Stimulated activated CD4-positive, alpha-beta T cell treated with anti-CD3 and anti-CD28 coated beads, Interleukin-4, amount 100 ng/mL, for 1 hour (primary cell): ENCODE measurements around the gene WDR44.
"Not testable (repeated sequence)": the region's sequence is repeated elsewhere in the genome, so short reads cannot be mapped to it uniquely, and the experiment has no call there.

Experiments used
- DNase-seq: peaks from one replicate; pipeline ENCODE4 v3.0.0-alpha.2; 2020

The WDR44 gene

GRCh38 chrX:118486693-118487092 is 140.8 kb downstream of the WDR44 start:
- not testable (repeated sequence) for DNase-seq

GRCh38 chrX:118493016-118493415 is 147.1 kb downstream of the WDR44 start:
- DNase-seq: no peak

DNA sequence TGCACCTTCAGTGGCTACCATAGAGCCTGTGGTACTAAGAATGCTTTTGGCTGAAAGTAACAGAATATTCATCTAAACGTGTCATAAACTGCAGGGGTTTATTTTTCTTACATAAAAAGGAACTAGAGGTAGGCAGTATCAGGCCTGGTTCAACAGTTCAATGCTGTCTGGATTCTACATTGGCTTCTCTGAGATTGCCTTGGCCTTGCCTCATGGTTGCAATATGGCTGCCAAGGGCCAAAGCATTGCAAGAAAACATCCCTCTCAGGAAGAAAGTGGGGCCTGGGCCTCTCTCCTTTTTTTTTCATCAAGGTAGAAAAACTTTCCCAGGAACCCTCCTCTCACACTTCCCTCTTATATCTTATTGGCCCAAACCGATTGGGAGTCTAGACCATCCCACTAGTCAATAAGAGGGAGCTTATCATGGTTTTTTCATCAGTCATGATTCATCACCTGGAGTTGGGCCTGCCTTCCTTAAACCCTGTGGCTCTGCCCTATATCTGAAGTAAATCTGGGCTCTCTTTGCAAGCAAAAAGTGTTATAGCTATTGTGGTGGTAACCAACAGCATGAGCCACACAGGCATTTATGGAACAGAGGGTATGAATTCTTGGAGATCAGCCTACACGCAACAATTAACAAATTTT is 147.9 kb downstream of the WDR44 start:
- DNase-seq: no peak

DNA sequence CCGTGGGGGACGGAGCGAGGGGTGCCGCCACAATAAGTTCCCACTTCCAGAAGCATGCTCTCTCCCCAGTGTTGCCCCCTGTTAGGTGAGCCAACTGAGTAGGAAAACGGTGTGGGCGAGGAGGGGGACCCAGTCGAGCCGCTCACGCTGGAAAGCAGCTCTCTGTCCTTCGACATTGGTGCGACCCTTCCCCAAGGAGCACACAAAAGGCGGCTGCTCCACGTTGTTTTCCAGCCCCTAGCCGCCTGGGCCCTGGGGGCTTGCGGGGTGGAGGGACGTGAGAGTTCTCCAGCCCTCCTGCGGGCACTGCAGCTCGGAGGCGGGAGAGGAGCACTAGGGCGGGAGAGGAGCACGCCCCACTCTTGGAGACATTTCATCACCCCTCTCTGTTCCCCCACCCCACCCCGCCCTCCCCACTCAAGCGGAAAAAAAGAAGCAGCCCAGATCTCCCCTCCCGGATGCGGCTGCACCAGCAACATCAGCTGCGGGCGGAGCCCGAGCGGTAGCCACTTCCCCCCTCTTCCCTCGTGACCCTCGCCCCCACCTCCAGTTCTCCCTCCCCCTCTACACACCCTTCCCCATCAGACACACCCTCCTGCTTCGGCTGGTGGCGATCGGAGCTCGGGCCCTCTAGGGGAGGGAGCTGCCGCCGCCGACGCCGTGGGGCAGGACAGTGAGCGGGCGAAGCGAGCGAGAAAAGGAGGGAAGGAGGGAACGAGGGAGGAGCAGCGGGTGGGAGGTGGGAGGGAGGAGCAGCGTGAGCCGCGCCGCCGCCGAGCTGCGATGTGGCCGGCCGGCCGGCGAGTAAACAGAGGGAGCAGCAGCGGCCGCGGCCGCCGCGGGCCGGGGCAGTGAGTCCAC is 149.4 kb downstream of the WDR44 start, which contains the start of gene DOCK11:
Gene DOCK11, plus strand, starts transcription at position 755 of the 861 bp plus-strand sequence. CDS start 157 bp downstream, outside the sequence.
- peak; percentile 73 for DNase-seq

DNA sequence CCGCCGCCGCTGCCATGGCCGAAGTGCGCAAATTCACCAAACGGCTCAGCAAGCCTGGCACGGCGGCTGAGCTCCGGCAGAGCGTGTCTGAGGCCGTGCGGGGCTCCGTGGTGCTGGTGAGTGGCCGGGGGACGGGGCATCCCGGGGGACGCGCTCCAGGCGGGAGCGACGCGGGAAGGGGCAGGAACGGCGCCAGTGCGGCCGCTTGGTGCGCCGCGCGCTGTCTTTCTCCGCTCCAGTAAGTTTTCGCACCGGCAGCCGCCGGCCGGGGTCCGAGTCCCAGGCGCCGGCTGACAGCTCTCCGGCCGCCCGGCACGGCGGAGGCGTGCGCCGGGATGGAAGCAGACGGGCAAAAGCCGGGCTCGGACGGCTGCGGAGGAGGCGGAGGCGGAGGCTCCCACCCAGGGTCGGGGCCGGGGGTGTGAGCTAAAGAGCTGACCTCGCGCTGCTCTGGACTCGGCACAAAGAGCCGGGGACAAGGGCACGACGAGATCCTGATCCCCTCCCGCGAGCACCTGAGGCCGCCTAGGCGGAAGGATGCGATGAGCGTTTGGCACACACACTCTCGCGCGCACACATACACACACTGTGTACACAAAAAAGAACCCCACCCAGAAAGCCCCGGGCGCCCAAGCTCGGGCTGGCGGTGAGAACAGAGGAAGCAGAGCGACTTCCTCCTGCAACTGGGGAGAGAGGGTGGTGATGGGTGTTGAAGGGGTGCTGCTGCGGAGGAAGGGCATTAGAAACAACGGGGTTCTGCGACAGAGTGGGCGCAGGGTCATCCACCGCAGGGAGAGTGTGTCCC is 150.3 kb downstream of the WDR44 start:
- peak; percentile 69 for DNase-seq

DNA sequence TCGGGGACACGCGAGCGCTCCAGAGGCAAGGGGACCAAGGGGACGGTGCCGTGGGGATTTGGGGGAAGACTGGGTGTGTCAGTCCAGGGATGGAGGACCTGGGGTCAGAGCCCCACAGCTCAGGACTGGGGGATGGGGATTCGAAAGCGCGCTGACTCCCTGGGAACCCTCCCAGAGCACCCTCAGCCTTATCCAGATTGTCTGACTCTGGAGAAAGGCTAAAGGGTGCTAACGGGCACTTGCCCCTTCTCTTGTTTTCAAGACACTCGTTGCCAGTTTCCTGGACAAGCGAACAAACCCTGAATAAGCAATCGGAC is 150.8 kb downstream of the WDR44 start:
- DNase-seq: no peak

DNA sequence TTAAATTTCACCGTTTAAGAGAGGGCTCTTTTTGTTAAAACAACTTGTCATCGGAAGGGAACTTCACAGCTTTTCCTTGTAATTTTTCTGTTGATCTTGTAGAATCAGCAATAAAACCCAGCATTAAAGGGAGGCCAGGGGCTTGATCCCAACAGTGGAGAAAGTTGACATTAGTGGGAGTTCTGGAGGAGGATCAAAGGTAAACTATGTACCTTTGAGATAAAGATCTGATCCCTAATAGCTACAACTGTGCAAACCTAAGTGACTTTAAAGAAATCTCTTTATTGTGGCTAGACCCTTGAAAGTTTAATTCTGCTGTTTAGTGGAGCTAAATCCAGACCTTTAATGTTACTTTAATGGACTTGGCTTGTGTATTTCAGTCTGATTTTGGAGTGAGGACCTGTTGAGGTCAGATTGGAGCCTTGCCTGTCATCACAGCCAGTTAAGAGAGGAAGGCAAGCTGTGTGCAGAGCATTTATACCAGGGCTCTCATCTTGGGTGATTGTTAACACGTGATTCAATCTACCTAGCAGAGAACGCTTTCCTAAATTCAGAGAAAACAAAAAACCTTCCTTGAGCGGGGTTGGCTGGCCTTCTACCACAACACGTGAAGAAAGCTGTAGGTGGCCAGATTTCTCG is 151.4 kb downstream of the WDR44 start:
- DNase-seq: no peak

DNA sequence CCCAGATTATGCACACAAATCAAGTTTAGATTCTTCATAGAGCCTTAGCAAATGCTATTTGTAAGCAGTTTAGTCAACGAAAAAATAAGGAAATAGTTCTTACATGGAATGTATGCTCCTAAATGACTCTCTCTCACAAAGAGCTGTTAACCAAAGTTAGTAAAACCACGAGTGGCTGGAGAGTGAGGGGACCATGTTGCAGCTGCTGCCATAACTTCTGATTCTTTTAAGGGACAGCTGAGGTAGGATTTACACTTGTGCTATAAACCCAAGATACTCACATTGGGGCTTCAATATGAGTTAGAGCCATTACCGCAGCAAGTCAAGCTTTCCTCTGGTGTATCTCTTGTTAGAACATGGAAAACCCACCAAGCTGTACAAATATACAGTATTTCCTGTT is 152.4 kb downstream of the WDR44 start:
- no peak for DNase-seq

- DNase-seq: no peak
Measured at GRCh38 chrX:118498755-118499154, 152.8 kb downstream of the WDR44 start.

- DNase-seq: no peak
Measured at GRCh38 chrX:118499295-118499694, 153.4 kb downstream of the WDR44 start.
